Lower lobe of right lung (tissue), 2 donors: ENCODE results near the gene DNAJC30. TPM values are rescaled to one million over a fixed set of nuclear protein-coding genes. Genes with fewer than 3 reads are reported as not detected.

Experiments used
- ATAC-seq, 2 donors: fragments of 200-7000 bp; cut with Tn5 transposase; one replicate each; pipeline ENCODE4 v1.9.1; 2020 to 2022; ENCODE audit warnings: mild to moderate bottlenecking in 2 of 2, moderate library complexity in 2 of 2
- DNase-seq: peaks from one replicate; pipeline ENCODE4 v3.0.0-alpha.2; 2020
- H3K27ac ChIP-seq: fragments of 200-600 bp; one replicate; pipeline ENCODE4 v1.8.0; 2022
- H3K27me3 ChIP-seq: fragments of 200-600 bp; one replicate; pipeline ENCODE4 v1.8.0; 2022; ENCODE audit warnings: low read depth
- H3K36me3 ChIP-seq: fragments of 200-600 bp; one replicate; pipeline ENCODE4 v1.8.0; 2022; ENCODE audit warnings: mild to moderate bottlenecking
- H3K4me1 ChIP-seq: fragments of 200-600 bp; one replicate; pipeline ENCODE4 v1.8.0; 2022
- H3K4me3 ChIP-seq: fragments of 200-600 bp; one replicate; pipeline ENCODE4 v1.8.0; 2022; ENCODE audit warnings: mild to moderate bottlenecking
- H3K9me3 ChIP-seq: fragments of 200-600 bp; one replicate; pipeline ENCODE4 v1.8.0; 2022
- intact Hi-C: fragments of 100-400 bp; cut with DNase I; formaldehyde crosslinking; loops from one replicate; pipeline ENCODE4 v1.11.0; 2022
- total RNA-seq: library from RNA; stranded (reverse); fragmentation: NEBNext Ultra II Directional; extraction: Animal tissue kit (Norgen Biotek cat#: 25700); gene quantifications from one replicate; pipeline ENCODE4 v1.2.1, GENCODE V29; 2021
- TF ChIP-seq, protein P1 (sequence below): fragments of 200-600 bp; IDR thresholded peaks from one replicate; pipeline ENCODE4 v1.8.0; 2022; ENCODE audit warnings: antibody characterized with exemption, mild to moderate bottlenecking
- donor health status: DM: no; HTN: yes; CAD: no; lungs with severe emphysema.

DNAJC30 gene
- total RNA-seq, 1 donor from 2014 or later: 10.5 TPM

DNA sequence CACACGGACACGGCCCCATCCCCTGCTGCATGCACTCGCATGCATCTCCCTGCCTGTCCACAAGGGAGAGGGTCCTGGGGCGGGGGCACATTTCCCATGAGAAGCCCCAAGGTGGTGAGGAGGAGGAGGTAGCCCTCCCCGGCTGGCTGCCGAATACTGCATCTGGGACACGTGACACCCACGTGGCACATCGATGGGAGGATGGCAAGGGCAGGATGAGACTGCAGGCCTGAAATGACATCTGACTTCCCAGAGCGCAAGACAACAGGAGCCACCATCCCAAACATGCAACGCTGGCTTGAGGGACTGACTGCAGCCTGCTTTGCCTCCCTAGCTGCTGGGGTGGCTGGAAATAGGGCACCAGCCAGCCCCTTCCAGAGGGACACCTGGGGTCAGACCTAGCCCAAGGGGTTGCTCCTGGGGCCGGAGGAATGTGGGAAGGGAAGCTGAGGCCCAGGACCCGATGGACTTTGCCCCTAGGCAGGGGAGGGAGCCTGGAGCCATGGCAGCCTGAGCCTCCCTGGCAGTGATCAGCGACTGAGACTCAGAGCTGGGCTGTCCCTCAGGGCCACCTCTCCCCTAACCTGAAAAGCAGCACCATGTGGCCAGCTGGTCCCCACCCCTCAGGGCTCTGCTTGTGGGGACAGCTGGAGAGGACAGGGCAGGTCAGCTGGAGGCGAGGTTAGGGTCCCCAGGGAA is 16.3 kb upstream of the DNAJC30 start:
- intact Hi-C loops: no loop called here
- Histone ChIP-seq H3K4me3 (no peak overlapping the region), H3K9me3 (no peaks in the 10 kb centered on the region), H3K27me3 (no peaks in the 10 kb centered on the region), H3K27ac (no peak overlapping the region), H3K4me1 (peaks cover 6% of the 10 kb centered on the region), H3K36me3 (peaks cover 53% of the 10 kb centered on the region)
- TF ChIP-seq, protein P1, sequence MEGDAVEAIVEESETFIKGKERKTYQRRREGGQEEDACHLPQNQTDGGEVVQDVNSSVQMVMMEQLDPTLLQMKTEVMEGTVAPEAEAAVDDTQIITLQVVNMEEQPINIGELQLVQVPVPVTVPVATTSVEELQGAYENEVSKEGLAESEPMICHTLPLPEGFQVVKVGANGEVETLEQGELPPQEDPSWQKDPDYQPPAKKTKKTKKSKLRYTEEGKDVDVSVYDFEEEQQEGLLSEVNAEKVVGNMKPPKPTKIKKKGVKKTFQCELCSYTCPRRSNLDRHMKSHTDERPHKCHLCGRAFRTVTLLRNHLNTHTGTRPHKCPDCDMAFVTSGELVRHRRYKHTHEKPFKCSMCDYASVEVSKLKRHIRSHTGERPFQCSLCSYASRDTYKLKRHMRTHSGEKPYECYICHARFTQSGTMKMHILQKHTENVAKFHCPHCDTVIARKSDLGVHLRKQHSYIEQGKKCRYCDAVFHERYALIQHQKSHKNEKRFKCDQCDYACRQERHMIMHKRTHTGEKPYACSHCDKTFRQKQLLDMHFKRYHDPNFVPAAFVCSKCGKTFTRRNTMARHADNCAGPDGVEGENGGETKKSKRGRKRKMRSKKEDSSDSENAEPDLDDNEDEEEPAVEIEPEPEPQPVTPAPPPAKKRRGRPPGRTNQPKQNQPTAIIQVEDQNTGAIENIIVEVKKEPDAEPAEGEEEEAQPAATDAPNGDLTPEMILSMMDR: no peak
- ATAC-seq (no peak), DNase-seq (no peak)

DNA sequence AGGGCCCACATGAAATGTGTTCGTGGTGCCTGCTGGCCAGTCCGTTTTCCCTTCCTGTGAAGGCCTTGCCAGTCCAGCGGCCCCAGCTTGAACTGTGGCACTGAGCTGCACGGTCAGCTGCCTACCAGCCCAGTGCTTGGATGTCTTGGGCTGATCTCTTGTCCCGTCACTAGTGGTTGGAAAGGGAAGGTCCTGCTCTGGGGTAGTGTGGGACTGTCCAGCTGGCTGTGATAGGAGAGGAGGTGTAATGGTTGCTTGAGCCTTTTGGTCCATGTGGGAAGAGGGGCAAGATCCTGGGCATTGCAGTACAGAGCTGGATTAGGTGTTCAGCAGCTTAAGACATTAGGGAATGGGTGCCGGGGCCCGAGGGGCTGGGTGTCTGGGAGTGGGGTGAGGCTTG is 15.2 kb upstream of the DNAJC30 start:
- Histone ChIP-seq H3K36me3 (peaks cover 64% of the 10 kb centered on the region), H3K9me3 (no peaks in the 10 kb centered on the region), H3K4me1 (no peaks in the 10 kb centered on the region), H3K4me3 (no peak overlapping the region), H3K27me3 (no peaks in the 10 kb centered on the region), H3K27ac (no peak overlapping the region)
- DNase-seq (no peak), ATAC-seq (no peak)
- TF ChIP-seq, protein P1: no peak
- intact Hi-C loops: no loop called here

DNA sequence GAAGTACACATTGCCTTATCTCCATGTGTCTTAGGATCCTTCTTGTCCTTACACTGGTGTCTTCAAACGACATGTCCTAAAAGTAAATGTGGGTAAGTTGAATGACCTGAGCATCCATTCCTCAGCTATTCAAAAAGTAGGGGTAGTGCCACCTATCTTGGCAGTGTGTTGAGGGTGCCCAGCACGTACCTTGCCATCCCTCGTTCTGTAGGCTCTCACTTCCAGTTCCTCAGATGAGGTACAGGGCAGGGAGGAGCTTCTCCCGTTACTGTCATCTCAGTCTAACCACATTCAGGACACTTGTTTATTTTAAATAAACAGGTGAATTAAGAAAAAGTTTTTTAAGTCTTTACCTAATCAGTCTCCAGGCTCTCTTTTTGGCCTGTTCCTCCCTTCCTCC is 13.1 kb upstream of the DNAJC30 start:
- no peaks in the 10 kb centered on the region for H3K9me3 ChIP-seq
- TF ChIP-seq, protein P1: no peak
- H3K4me3 ChIP-seq: no peak overlapping the region
- DNase-seq: no peak
- no peak for ATAC-seq
- peaks cover 84% of the 10 kb centered on the region for H3K36me3 ChIP-seq
- H3K27ac ChIP-seq: no peak overlapping the region
- H3K27me3 ChIP-seq: no peaks in the 10 kb centered on the region
- intact Hi-C loops: no loop called here
- no peaks in the 10 kb centered on the region for H3K4me1 ChIP-seq

DNA sequence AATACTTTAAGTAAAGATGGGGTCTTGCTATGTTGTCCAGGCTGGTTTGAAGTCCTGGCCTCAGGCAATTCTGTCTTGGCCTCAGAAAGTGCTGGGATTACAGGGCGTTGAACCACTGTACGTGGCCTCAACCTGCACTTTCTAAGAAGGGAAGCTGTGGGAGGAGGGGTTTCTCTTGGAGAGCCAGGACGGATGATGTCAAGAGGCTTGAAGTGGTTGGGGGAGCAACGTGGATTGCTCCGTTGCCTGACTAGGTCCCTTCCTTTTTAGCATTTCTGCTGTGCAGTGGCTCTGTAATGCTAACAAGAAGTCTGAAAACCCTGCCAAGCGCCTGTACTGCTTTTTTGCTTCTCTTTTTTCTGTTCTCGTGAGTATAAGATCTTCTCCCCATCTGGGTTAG is 7.4 kb upstream of the DNAJC30 start:
- Histone ChIP-seq H3K4me1 (no peaks in the 10 kb centered on the region), H3K9me3 (no peaks in the 10 kb centered on the region), H3K36me3 (peaks cover 90% of the 10 kb centered on the region), H3K27me3 (no peaks in the 10 kb centered on the region), H3K4me3 (no peak overlapping the region), H3K27ac (no peak overlapping the region)
- intact Hi-C loops: no loop called here
- no peak for ATAC-seq
- DNase-seq: no peak
- TF ChIP-seq, protein P1: no peak

DNA sequence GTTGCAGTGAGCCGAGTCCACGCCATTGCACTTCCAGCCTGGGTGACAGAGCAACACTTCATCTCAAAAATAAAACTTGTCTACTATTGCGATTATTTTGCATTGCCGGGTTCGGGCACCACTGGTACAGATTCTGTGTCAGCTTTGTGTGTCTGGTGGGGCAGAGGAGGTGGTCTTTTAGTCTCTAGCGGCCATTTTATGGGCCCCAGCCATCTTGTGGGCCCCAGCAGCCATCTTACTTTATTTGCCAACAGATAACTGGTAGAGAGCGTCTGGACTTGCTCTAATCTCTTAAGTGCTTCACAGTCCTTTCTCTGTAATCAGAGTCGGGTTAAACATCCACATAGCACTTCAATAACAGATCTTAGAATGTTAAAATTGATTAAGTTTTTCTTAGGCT is 5.0 kb upstream of the DNAJC30 start:
- no peaks in the 10 kb centered on the region for H3K27me3 ChIP-seq
- TF ChIP-seq, protein P1: no peak
- peaks cover 68% of the 10 kb centered on the region for H3K36me3 ChIP-seq
- H3K9me3 ChIP-seq: no peaks in the 10 kb centered on the region
- no peak for ATAC-seq
- intact Hi-C loops: no loop called here
- no peak for DNase-seq
- no peak overlapping the region for H3K4me3 ChIP-seq
- no peak overlapping the region for H3K27ac ChIP-seq
- peaks cover 9% of the 10 kb centered on the region for H3K4me1 ChIP-seq
